Mesendoderm (in vitro differentiated cells): ENCODE results near the gene SGCE.

Experiments
- DNase-seq: peaks from one replicate; pipeline ENCODE4 v3.0.0; 2013
- H2AK5ac ChIP-seq: 2 replicates; pipeline ENCODE4 v1.6.1; 2013; ENCODE audit warnings: low read length, inconsistent platforms
- H2BK120ac ChIP-seq: 2 replicates; pipeline ENCODE4 v1.6.1; 2013; ENCODE audit warnings: low read depth, mild to moderate bottlenecking, low read length, moderate library complexity, mixed read lengths
- H2BK15ac ChIP-seq: replicated peaks from 2 replicates; pipeline ENCODE4 v1.6.1; 2013; ENCODE audit warnings: low read depth, mild to moderate bottlenecking, moderate library complexity
- H2BK5ac ChIP-seq: 2 replicates; pipeline ENCODE4 v1.6.1; 2013; ENCODE audit warnings: low read length, inconsistent platforms
- H3K18ac ChIP-seq: 2 replicates; pipeline ENCODE4 v1.6.1; 2013; ENCODE audit warnings: mild to moderate bottlenecking, low read length, mixed read lengths
- H3K23ac ChIP-seq: one replicate; pipeline ENCODE4 v1.6.1; 2013; ENCODE audit warnings: low read length
- H3K27ac ChIP-seq: 2 replicates; pipeline ENCODE4 v1.5.1; 2013; ENCODE audit warnings: low read depth, mild to moderate bottlenecking, inconsistent platforms, low read length, moderate library complexity
- H3K27me3 ChIP-seq: 2 replicates; pipeline ENCODE4 v1.6.1; 2013; ENCODE audit warnings: low read length, control low read depth, mild to moderate bottlenecking, inconsistent platforms; ENCODE audit not compliant: insufficient read depth, poor library complexity
- H3K36me3 ChIP-seq: 2 replicates; pipeline ENCODE4 v1.6.1; 2013; ENCODE audit warnings: low read length, inconsistent platforms; ENCODE audit not compliant: control insufficient read depth, insufficient read depth
- H3K4ac ChIP-seq: one replicate; pipeline ENCODE4 v1.6.1; 2013; ENCODE audit warnings: low read depth, mild to moderate bottlenecking, low read length, moderate library complexity
- H3K4me1 ChIP-seq: 2 replicates; pipeline ENCODE4 v1.6.1; 2013; ENCODE audit warnings: low read depth, low read length, inconsistent platforms; ENCODE audit not compliant: control insufficient read depth
- H3K4me2 ChIP-seq: 2 replicates; pipeline ENCODE4 v1.6.1; 2013; ENCODE audit warnings: low read length
- H3K4me3 ChIP-seq: 2 replicates; pipeline ENCODE4 v1.5.1; 2013; ENCODE audit warnings: mild to moderate bottlenecking, low read length
- H3K56ac ChIP-seq: one replicate; pipeline ENCODE4 v1.6.1; 2013; ENCODE audit warnings: low read length
- H3K79me1 ChIP-seq: 2 replicates; pipeline ENCODE4 v1.6.1; 2013; ENCODE audit warnings: low read length, inconsistent platforms
- H3K79me2 ChIP-seq: 2 replicates; pipeline ENCODE4 v1.6.1; 2013; ENCODE audit warnings: mild to moderate bottlenecking, low read length; ENCODE audit not compliant: control insufficient read depth, insufficient read depth
- H3K9ac ChIP-seq: 2 replicates; pipeline ENCODE4 v1.6.1; 2013; ENCODE audit warnings: low read length, inconsistent platforms
- H4K5ac ChIP-seq: one replicate; pipeline ENCODE4 v1.6.1; 2013; ENCODE audit warnings: low read length
- H4K8ac ChIP-seq: one replicate; pipeline ENCODE4 v1.6.1; 2013; ENCODE audit warnings: low read depth, mild to moderate bottlenecking, control low read depth, low read length, moderate library complexity
- WGBS: extraction: QIAGEN DNeasy Blood & Tissue Kit; methylation state at CpG from one replicate; pipeline ENCODE4 v1.1.7; 2013; ENCODE audit warnings: low lambda C conversion rate, missing lambda C conversion rate; ENCODE audit not compliant: insufficient coverage; ENCODE audit errors: extremely low coverage; 5-methylcytosine and 5-hydroxymethylcytosine counted together

Gene SGCE

GRCh38 chr7:94639384-94639783, 16.5 kb downstream of the SGCE start:
- no peak overlapping the region for H3K56ac ChIP-seq
- H2BK15ac ChIP-seq, result no peak overlapping the region
- no peak overlapping the region for H4K8ac ChIP-seq
- H2BK5ac ChIP-seq, result no peak overlapping the region
- no peak overlapping the region for H3K4me3 ChIP-seq
- H3K23ac ChIP-seq, result no peak overlapping the region
- H3K4ac ChIP-seq, result no peak overlapping the region
- no peak overlapping the region for H2BK120ac ChIP-seq
- H4K5ac ChIP-seq, result no peak overlapping the region
- no peak for DNase-seq
- no peaks in the 10 kb centered on the region for H3K27me3 ChIP-seq
- no peak overlapping the region for H2AK5ac ChIP-seq
- no peaks in the 10 kb centered on the region for H3K79me1 ChIP-seq
- H3K18ac ChIP-seq, result no peak overlapping the region
- no peak overlapping the region for H3K27ac ChIP-seq
- peaks cover 2% of the 10 kb centered on the region for H3K4me1 ChIP-seq
- no peaks in the 10 kb centered on the region for H3K36me3 ChIP-seq
- no peaks in the 10 kb centered on the region for H3K79me2 ChIP-seq
- no CpG with 5 or more reads among the region's 1 CpG for WGBS
- H3K9ac ChIP-seq, result no peak overlapping the region
- no peak overlapping the region for H3K4me2 ChIP-seq

- no peak overlapping the region for H2BK15ac ChIP-seq
- DNase-seq, result no peak
- no peaks in the 10 kb centered on the region for H3K4me1 ChIP-seq
- H3K56ac ChIP-seq, result no peak overlapping the region
- H3K9ac ChIP-seq, result no peak overlapping the region
- no peak overlapping the region for H3K23ac ChIP-seq
- no peak overlapping the region for H2BK5ac ChIP-seq
- H3K79me2 ChIP-seq, result no peaks in the 10 kb centered on the region
- H4K8ac ChIP-seq, result no peak overlapping the region
- no peak overlapping the region for H4K5ac ChIP-seq
- no peak overlapping the region for H3K4me2 ChIP-seq
- no peaks in the 10 kb centered on the region for H3K36me3 ChIP-seq
- no peaks in the 10 kb centered on the region for H3K79me1 ChIP-seq
- no peak overlapping the region for H3K4me3 ChIP-seq
- no peak overlapping the region for H2BK120ac ChIP-seq
- no peak overlapping the region for H2AK5ac ChIP-seq
- no peak overlapping the region for H3K18ac ChIP-seq
- no peak overlapping the region for H3K4ac ChIP-seq
- H3K27ac ChIP-seq, result no peak overlapping the region
- H3K27me3 ChIP-seq, result no peaks in the 10 kb centered on the region
These were observed 20.2 kb downstream of the SGCE start for GRCh38 chr7:94635687-94636086.

- Histone ChIP-seq H2AK5ac (no peak overlapping the region), H4K8ac (no peak overlapping the region), H3K4me2 (no peak overlapping the region), H3K56ac (no peak overlapping the region), H3K23ac (no peak overlapping the region), H3K36me3 (no peaks in the 10 kb centered on the region), H3K4ac (no peak overlapping the region), H3K79me1 (no peaks in the 10 kb centered on the region), H3K27me3 (no peaks in the 10 kb centered on the region), H4K5ac (no peak overlapping the region), H2BK120ac (no peak overlapping the region), H3K79me2 (no peaks in the 10 kb centered on the region), H3K27ac (no peak overlapping the region), H3K9ac (no peak overlapping the region), H2BK5ac (no peak overlapping the region), H2BK15ac (no peak overlapping the region), H3K4me3 (no peak overlapping the region), H3K4me1 (no peaks in the 10 kb centered on the region), H3K18ac (no peak overlapping the region)
- DNase-seq, result no peak
- WGBS, result no CpG with 5 or more reads among the region's 6 CpGs
These were observed 21.4 kb downstream of the SGCE start for GRCh38 chr7:94634502-94634901.

GRCh38 chr7:94633687-94634086, 22.2 kb downstream of the SGCE start:
- Histone ChIP-seq H4K8ac (no peak overlapping the region), H3K79me2 (no peaks in the 10 kb centered on the region), H2BK15ac (no peak overlapping the region), H3K4me3 (no peak overlapping the region), H3K27ac (no peak overlapping the region), H3K4me1 (no peaks in the 10 kb centered on the region), H2AK5ac (no peak overlapping the region), H3K4me2 (no peak overlapping the region), H3K9ac (no peak overlapping the region), H3K36me3 (no peaks in the 10 kb centered on the region), H3K27me3 (no peaks in the 10 kb centered on the region), H3K79me1 (no peaks in the 10 kb centered on the region), H2BK120ac (no peak overlapping the region), H3K56ac (no peak overlapping the region), H3K4ac (no peak overlapping the region), H3K23ac (no peak overlapping the region), H3K18ac (no peak overlapping the region), H2BK5ac (no peak overlapping the region), H4K5ac (no peak overlapping the region)
- no peak for DNase-seq
- no CpG with 5 or more reads among the region's 2 CpGs for WGBS

DNA sequence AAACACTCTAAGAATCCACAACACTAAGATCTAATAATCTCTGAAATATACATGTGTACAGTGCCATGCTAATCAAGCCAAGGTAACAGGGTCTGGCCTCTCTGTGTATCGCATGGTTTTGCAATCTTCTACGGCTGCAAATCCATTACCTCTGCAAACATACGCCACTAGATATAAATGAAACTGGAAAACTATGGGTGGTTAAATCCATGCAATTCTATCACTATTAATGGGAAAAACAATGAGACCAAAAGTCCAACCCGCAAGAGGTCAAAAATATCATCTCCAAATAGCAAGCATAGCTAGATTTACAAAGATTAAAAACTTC, 23.0 kb downstream of the SGCE start:
- Histone ChIP-seq H2BK120ac (no peak overlapping the region), H3K4me3 (no peak overlapping the region), H4K8ac (no peak overlapping the region), H3K4me2 (no peak overlapping the region), H3K36me3 (no peaks in the 10 kb centered on the region), H4K5ac (no peak overlapping the region), H2AK5ac (no peak overlapping the region), H3K4me1 (no peaks in the 10 kb centered on the region), H3K27ac (no peak overlapping the region), H2BK5ac (no peak overlapping the region), H3K27me3 (no peaks in the 10 kb centered on the region), H3K4ac (no peak overlapping the region), H3K79me1 (no peaks in the 10 kb centered on the region), H3K23ac (no peak overlapping the region), H3K79me2 (no peaks in the 10 kb centered on the region), H3K9ac (no peak overlapping the region), H2BK15ac (no peak overlapping the region), H3K18ac (no peak overlapping the region), H3K56ac (no peak overlapping the region)
- no CpG with 5 or more reads among the region's 4 CpGs for WGBS
- no peak for DNase-seq

GRCh38 chr7:94632338-94633013, 23.5 kb downstream of the SGCE start:
- H4K8ac ChIP-seq, result no peak overlapping the region
- H3K4me1 ChIP-seq, result no peaks in the 10 kb centered on the region
- no peak overlapping the region for H3K23ac ChIP-seq
- DNase-seq, result peak; percentile 22
- no CpG with 5 or more reads among the region's 5 CpGs for WGBS
- H3K27me3 ChIP-seq, result no peaks in the 10 kb centered on the region
- H3K79me2 ChIP-seq, result no peaks in the 10 kb centered on the region
- H3K36me3 ChIP-seq, result no peaks in the 10 kb centered on the region
- H3K4ac ChIP-seq, result no peak overlapping the region
- H3K18ac ChIP-seq, result no peak overlapping the region
- H3K27ac ChIP-seq, result no peak overlapping the region
- H3K9ac ChIP-seq, result no peak overlapping the region
- H3K4me3 ChIP-seq, result no peak overlapping the region
- no peak overlapping the region for H2BK15ac ChIP-seq
- no peak overlapping the region for H2BK5ac ChIP-seq
- H2AK5ac ChIP-seq, result no peak overlapping the region
- H2BK120ac ChIP-seq, result no peak overlapping the region
- no peak overlapping the region for H4K5ac ChIP-seq
- no peaks in the 10 kb centered on the region for H3K79me1 ChIP-seq
- no peak overlapping the region for H3K56ac ChIP-seq
- H3K4me2 ChIP-seq, result no peak overlapping the region
